ENCODE measurements around the gene ZNF385B.

DNA sequence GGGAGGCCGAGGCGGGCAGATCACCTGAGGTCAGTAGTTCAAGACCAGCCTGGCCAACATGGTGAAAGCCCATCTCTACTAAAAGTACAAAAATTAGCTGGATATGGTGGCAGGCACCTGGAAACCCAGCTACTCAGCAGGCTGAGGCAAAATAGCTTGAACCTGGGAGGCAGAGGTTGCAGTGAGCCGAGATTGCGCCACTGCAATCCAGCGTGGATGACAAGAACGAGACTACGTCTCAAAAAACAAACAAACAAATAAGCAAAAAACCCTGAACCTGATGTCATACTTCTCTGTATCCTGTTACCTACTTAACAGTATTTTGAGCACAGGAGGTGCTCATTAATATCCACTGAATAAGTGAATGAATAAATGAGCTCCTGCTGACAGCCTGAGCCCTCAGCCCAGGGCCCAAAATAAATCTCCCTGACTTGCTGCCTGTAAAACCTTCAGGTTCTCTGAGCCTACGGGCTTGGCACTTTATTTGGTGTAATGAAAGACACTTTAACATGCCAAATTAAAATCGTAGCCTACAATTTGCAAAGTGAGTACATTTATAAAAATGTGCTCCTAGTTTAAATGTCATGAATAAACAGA, 215.1 kb downstream of the ZNF385B start:
- TF ChIP-seq, protein P1, sequence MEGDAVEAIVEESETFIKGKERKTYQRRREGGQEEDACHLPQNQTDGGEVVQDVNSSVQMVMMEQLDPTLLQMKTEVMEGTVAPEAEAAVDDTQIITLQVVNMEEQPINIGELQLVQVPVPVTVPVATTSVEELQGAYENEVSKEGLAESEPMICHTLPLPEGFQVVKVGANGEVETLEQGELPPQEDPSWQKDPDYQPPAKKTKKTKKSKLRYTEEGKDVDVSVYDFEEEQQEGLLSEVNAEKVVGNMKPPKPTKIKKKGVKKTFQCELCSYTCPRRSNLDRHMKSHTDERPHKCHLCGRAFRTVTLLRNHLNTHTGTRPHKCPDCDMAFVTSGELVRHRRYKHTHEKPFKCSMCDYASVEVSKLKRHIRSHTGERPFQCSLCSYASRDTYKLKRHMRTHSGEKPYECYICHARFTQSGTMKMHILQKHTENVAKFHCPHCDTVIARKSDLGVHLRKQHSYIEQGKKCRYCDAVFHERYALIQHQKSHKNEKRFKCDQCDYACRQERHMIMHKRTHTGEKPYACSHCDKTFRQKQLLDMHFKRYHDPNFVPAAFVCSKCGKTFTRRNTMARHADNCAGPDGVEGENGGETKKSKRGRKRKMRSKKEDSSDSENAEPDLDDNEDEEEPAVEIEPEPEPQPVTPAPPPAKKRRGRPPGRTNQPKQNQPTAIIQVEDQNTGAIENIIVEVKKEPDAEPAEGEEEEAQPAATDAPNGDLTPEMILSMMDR (IDR thresholded peaks at IDR 0.05; ENCODE audit: borderline replicate concordance, extremely low read depth, low read length, poor library complexity, severe bottlenecking): no peak
- TF ChIP-seq EZH2 (IDR thresholded peaks at IDR 0.05; ENCODE audit: borderline replicate concordance, low read depth, low read length, severe bottlenecking): no peak

Measured in DND-41 (cell line).